GM23248 (cell line): ENCODE data around the gene PLCB2. TPM values are rescaled to one million over a fixed set of nuclear protein-coding genes. Genes with fewer than 3 reads are reported as not detected.

Source experiments
- DNase-seq: peaks from one replicate; pipeline ENCODE4 v3.0.0-alpha.2; 2015
- H2AFZ ChIP-seq: fragments of 200-600 bp; sonication (generic); 2 replicates; pipeline ENCODE4 v1.6.1; 2016; ENCODE audit warnings: antibody characterized with exemption
- H3F3A ChIP-seq: fragments of 200-600 bp; sonication (generic); 2 replicates; pipeline ENCODE4 v1.6.1; 2016; ENCODE audit warnings: mild to moderate bottlenecking, antibody characterized with exemption, mixed run types; ENCODE audit not compliant: insufficient read depth
- H3K27ac ChIP-seq: fragments of 200-600 bp; sonication (generic); 2 replicates; pipeline ENCODE4 v1.5.1; 2016; ENCODE audit warnings: mild to moderate bottlenecking
- H3K27me3 ChIP-seq: fragments of 200-600 bp; sonication (generic); replicated peaks from 2 replicates; pipeline ENCODE4 v1.6.1; 2016; ENCODE audit warnings: mild to moderate bottlenecking; ENCODE audit not compliant: insufficient read depth
- H3K36me3 ChIP-seq: fragments of 200-600 bp; sonication (generic); 2 replicates; pipeline ENCODE4 v1.6.1; 2016; ENCODE audit warnings: low read depth, mild to moderate bottlenecking
- H3K4me1 ChIP-seq: fragments of 200-600 bp; sonication (generic); 2 replicates; pipeline ENCODE4 v1.6.1; 2016; ENCODE audit warnings: mild to moderate bottlenecking; ENCODE audit not compliant: insufficient read depth
- H3K4me2 ChIP-seq: fragments of 200-600 bp; sonication (generic); one replicate; pipeline ENCODE4 v1.6.1; 2016; ENCODE audit warnings: mild to moderate bottlenecking; ENCODE audit not compliant: unreplicated experiment
- H3K4me3 ChIP-seq: fragments of 200-600 bp; sonication (generic); 2 replicates; pipeline ENCODE4 v1.5.1; 2016; ENCODE audit warnings: mild to moderate bottlenecking
- H3K79me2 ChIP-seq: fragments of 200-600 bp; sonication (generic); 2 replicates; pipeline ENCODE4 v1.6.1; 2016; ENCODE audit warnings: mild to moderate bottlenecking; ENCODE audit not compliant: insufficient read depth
- H3K9ac ChIP-seq: fragments of 200-600 bp; sonication (generic); 2 replicates; pipeline ENCODE4 v1.6.1; 2016; ENCODE audit warnings: mild to moderate bottlenecking
- H3K9me2 ChIP-seq: fragments of 200-600 bp; sonication (generic); 2 replicates; pipeline ENCODE4 v1.6.1; 2016; ENCODE audit warnings: mixed run types, mild to moderate bottlenecking, moderate library complexity; ENCODE audit not compliant: insufficient read depth
- H3K9me3 ChIP-seq: fragments of 200-600 bp; sonication (generic); one replicate; pipeline ENCODE4 v1.6.1; 2017; ENCODE audit warnings: low read depth
- H4K20me1 ChIP-seq: fragments of 200-600 bp; sonication (generic); 2 replicates; pipeline ENCODE4 v1.6.0; 2016; ENCODE audit not compliant: insufficient read depth
- EZH2 ChIP-seq: fragments of 200-600 bp; sonication (generic); IDR thresholded peaks from 2 replicates; pipeline ENCODE4 v1.6.1; 2018; ENCODE audit warnings: antibody characterized with exemption, mild to moderate bottlenecking; ENCODE audit not compliant: insufficient read depth, poor library complexity, severe bottlenecking
- EZH2phosphoT487 ChIP-seq: fragments of 200-600 bp; sonication (generic); IDR thresholded peaks from 2 replicates; pipeline ENCODE4 v1.6.1; 2018; ENCODE audit warnings: antibody characterized with exemption, moderate library complexity, mild to moderate bottlenecking, low read depth; ENCODE audit not compliant: insufficient read depth
- WGBS, 2 experiments: methylation state at CpG; one replicate each; pipeline ENCODE4 v1.1.6; 2015 to 2017; ENCODE audit warnings: low lambda C conversion rate in 2 of 2, low coverage in 1 of 2; ENCODE audit errors: missing lambda C conversion rate in 2 of 2; 5-methylcytosine and 5-hydroxymethylcytosine counted together
- in situ Hi-C: fragments of 300-500 bp; cut with MboI; formaldehyde crosslinking; loops from 2 replicates; pipeline ENCODE4 v1.15.0; 2020
- polyA plus RNA-seq: library from polyadenylated mRNA; unstranded; fragments of >200 nt; fragmentation: Nextera tagmentation; extraction: Ambion mirVana; gene quantifications from 2 replicates; pipeline ENCODE4 v1.2.1, GENCODE V29; 2016
- total RNA-seq: library from RNA; depleted of rRNA; stranded (reverse); fragments of >200 nt; shearing (Covaris generic); gene quantifications from 2 replicates; pipeline ENCODE4 v1.2.3, GENCODE V29; 2014

The PLCB2 gene
- total and polyA plus RNA-seq, 2 experiments from 2014 or later, result 0.54 to 1.1 TPM

GRCh38 chr15:40267670-40268069 lies 40.1 kb downstream of the PLCB2 start:
- WGBS, 2 experiments, result 85 to 91% methylated on average over 4 of the region's 4 CpGs
- H3K9ac ChIP-seq, result no peak overlapping the region
- no peak overlapping the region for H3K27ac ChIP-seq
- H3K36me3 ChIP-seq, result no peaks in the 10 kb centered on the region
- H3F3A ChIP-seq, result 0 out of 2 replicates have a peak, but pooled peaks cover 3% of the 10 kb centered on the region
- DNase-seq, result no peak
- in situ Hi-C loops, result no loop called here
- no peak overlapping the region for H3K4me2 ChIP-seq
- no peaks in the 10 kb centered on the region for H3K9me2 ChIP-seq
- H3K4me3 ChIP-seq, result no peak overlapping the region
- no peaks in the 10 kb centered on the region for H3K79me2 ChIP-seq
- H3K9me3 ChIP-seq, result no peaks in the 10 kb centered on the region
- H4K20me1 ChIP-seq, result no peaks in the 10 kb centered on the region
- no peak overlapping the region for H2AFZ ChIP-seq
- peaks cover 7% of the 10 kb centered on the region for H3K4me1 ChIP-seq
- no peak for TF ChIP-seq EZH2
- H3K27me3 ChIP-seq, result no peaks in the 10 kb centered on the region

- H4K20me1 ChIP-seq, result no peaks in the 10 kb centered on the region
- H3K27ac ChIP-seq, result no peak overlapping the region
- peaks cover 7% of the 10 kb centered on the region for H3K4me1 ChIP-seq
- H3K9me2 ChIP-seq, result no peaks in the 10 kb centered on the region
- DNase-seq, result peak; percentile 93
- no peak overlapping the region for H3K9ac ChIP-seq
- H3K4me3 ChIP-seq, result no peak overlapping the region
- H3K27me3 ChIP-seq, result no peaks in the 10 kb centered on the region
- no peak overlapping the region for H3K4me2 ChIP-seq
- in situ Hi-C loops, result no loop called here
- H3K36me3 ChIP-seq, result no peaks in the 10 kb centered on the region
- H2AFZ ChIP-seq, result no peak overlapping the region
- H3K9me3 ChIP-seq, result no peaks in the 10 kb centered on the region
- no peaks in the 10 kb centered on the region for H3K79me2 ChIP-seq
- H3F3A ChIP-seq, result 0 out of 2 replicates have a peak, but pooled peaks cover 7% of the 10 kb centered on the region
- TF ChIP-seq EZH2phosphoT487, result no peak
- TF ChIP-seq EZH2, result no peak
- WGBS, 2 experiments, result 36 to 44% methylated on average over 7 of the region's 7 CpGs
These were observed 40.9 kb downstream of the PLCB2 start for GRCh38 chr15:40266828-40267304.

- Histone ChIP-seq H3K9me3 (no peaks in the 10 kb centered on the region), H2AFZ (no peak overlapping the region), H4K20me1 (no peaks in the 10 kb centered on the region), H3K79me2 (no peaks in the 10 kb centered on the region), H3K4me3 (no peak overlapping the region), H3F3A (0 out of 2 replicates have a peak, but pooled peaks cover 7% of the 10 kb centered on the region), H3K4me1 (peaks cover 7% of the 10 kb centered on the region), H3K27ac (no peak overlapping the region), H3K4me2 (no peak overlapping the region), H3K9ac (no peak overlapping the region), H3K27me3 (no peaks in the 10 kb centered on the region), H3K9me2 (no peaks in the 10 kb centered on the region), H3K36me3 (no peaks in the 10 kb centered on the region)
- 90 to 92% methylated on average over 18 to 20 of the region's 20 CpGs for WGBS, 2 experiments
- in situ Hi-C loops, result no loop called here
- TF ChIP-seq EZH2, result no peak
- TF ChIP-seq EZH2phosphoT487, result no peak
- DNase-seq, result no peak
These were observed 41.9 kb downstream of the PLCB2 start for GRCh38 chr15:40265875-40266274.

GRCh38 chr15:40265355-40265754 lies 42.4 kb downstream of the PLCB2 start:
- Histone ChIP-seq H3K9ac (no peak overlapping the region), H3K36me3 (no peaks in the 10 kb centered on the region), H3K4me1 (peaks cover 7% of the 10 kb centered on the region), H3K4me3 (no peak overlapping the region), H3F3A (0 out of 2 replicates have a peak, but pooled peaks cover 7% of the 10 kb centered on the region), H2AFZ (no peak overlapping the region), H3K27ac (no peak overlapping the region), H3K4me2 (no peak overlapping the region), H4K20me1 (no peaks in the 10 kb centered on the region), H3K79me2 (no peaks in the 10 kb centered on the region), H3K27me3 (no peaks in the 10 kb centered on the region), H3K9me2 (no peaks in the 10 kb centered on the region), H3K9me3 (no peaks in the 10 kb centered on the region)
- no peak for DNase-seq
- in situ Hi-C loops, result no loop called here
- TF ChIP-seq EZH2phosphoT487 (no peak), EZH2 (no peak)
- WGBS, 2 experiments, result 57% methylated on average over 10 of the region's 10 CpGs
